ENCODE data around the gene APOBEC3G.

The APOBEC3G gene

DNA sequence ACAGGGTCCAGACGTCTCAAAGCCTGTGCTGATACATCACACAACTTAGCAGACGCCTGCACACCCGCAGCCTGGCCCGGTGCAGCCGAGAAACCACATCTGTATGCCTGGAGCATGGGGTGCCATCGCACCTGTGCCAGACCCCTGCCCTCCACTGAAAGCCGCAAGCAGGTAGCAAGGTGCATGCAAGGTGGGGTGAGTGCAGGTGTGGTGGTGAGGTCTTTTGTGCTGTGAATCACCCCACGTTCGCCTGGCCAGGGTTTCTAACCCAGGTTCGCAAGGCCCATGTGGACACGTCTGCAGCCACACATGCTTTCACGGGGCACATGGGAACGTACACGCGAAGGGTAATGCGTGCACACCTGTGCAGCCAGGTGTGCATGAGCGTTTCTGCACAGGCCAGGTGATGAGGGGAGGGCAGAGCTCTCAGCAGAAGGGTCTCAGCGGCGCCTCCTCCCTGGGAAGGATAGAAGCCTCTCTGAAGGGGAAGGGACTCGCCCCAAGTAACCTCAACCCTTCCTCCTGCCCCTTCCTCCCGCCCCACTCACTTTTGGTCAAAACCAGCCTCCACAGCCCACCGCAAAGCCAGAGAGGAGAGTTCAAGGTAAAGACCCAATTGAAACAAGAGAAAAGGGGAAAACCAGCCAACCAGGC lies 55.9 kb downstream of the APOBEC3G start:
- TF ChIP-seq PAX5 (IDR thresholded peaks at IDR 0.05; ENCODE audit: insufficient read depth, low read length, severe bottlenecking) (no peak), POLR2AphosphoS5 (IDR thresholded peaks at IDR 0.05; ENCODE audit: low read depth, low read length) (no peak), POLR2A (IDR thresholded peaks at IDR 0.05; ENCODE audit: low read depth, low read length) (no peak), TAF1 (IDR thresholded peaks at IDR 0.05; ENCODE audit: low read depth, low read length) (no peak), POU2F2 (IDR thresholded peaks at IDR 0.05; ENCODE audit: low read depth, low read length) (no peak), SPI1 (IDR thresholded peaks at IDR 0.05; ENCODE audit: low read depth, low read length) (no peak)
- no peak for FAIRE-seq
- no peak for DNase-seq (ENCODE audit: insufficient read length, low spot score)

DNA sequence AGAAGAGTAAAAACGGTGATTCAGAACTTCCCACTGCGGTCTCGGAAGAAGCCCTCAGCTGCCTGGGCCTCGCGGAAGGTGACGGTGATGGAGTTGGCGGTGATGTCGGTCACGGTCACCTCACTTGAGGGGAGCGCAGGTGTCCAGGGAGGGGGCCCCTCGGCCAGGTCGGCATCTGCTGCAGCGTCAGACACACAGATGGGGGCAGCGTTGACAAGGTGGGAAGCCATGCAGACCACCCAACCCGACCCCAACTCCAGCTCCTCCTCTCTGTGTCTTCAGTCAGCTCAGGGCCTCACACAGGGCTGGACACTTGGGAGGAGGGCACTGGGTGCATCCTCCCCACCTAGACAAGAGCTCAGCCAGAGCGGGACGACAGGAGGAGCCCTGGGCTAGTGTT lies 56.8 kb downstream of the APOBEC3G start:
- no peak for FAIRE-seq

DNA sequence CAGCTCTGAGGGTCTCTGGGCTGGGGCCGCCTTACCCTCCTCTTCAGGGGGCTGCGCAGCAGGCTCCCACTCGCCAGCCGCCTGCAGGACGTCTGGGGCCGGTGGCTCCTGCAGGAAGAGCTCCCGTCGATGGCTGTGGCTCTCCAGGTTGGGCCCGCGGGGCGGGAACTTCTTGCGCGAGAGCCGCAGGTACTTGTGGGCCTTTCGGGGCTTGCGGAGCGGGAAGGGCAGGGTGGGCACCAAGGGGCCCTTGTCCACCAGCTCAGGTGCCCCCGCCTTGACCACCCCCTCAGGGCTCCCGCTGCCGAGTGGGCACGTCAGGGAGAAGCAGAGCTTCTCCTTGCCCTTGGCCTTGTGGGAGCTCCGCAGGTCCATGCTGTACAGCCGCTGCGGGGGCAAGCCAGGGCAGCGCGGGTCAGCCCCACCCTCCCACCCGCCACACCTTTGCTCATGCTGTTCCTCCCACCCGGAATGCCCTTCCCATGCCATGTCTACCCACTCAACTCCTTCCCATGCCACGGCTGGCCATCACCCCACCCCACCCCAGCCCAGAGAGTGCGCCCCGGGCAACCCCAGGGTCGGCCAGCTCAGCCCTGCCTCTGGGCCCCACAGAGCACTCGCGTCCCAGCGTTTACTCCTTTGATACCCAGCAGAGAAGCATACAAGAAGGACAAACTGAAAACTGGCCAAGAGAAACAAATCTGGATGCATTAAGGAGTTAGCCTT lies 57.5 kb downstream of the APOBEC3G start:
- DNase-seq (ENCODE audit: insufficient read length, low spot score) (no peak), FAIRE-seq (no peak)
- TF ChIP-seq SPI1 (IDR thresholded peaks at IDR 0.05; ENCODE audit: low read depth, low read length) (no peak), POLR2A (IDR thresholded peaks at IDR 0.05; ENCODE audit: low read depth, low read length) (no peak), TAF1 (IDR thresholded peaks at IDR 0.05; ENCODE audit: low read depth, low read length) (no peak), POU2F2 (IDR thresholded peaks at IDR 0.05; ENCODE audit: low read depth, low read length) (no peak), POLR2AphosphoS5 (IDR thresholded peaks at IDR 0.05; ENCODE audit: low read depth, low read length) (no peak), PAX5 (IDR thresholded peaks at IDR 0.05; ENCODE audit: insufficient read depth, low read length, severe bottlenecking) (no peak)

More for the DNA sequence above, 56.8 kb downstream of the APOBEC3G start:
- TF ChIP-seq SPI1 (IDR thresholded peaks at IDR 0.05; ENCODE audit: low read depth, low read length) (no peak), PAX5 (IDR thresholded peaks at IDR 0.05; ENCODE audit: insufficient read depth, low read length, severe bottlenecking) (no peak), POLR2AphosphoS5 (IDR thresholded peaks at IDR 0.05; ENCODE audit: low read depth, low read length) (no peak)
- no peak for DNase-seq (ENCODE audit: insufficient read length, low spot score)

GRCh38 chr22:39135092-39135896 lies 58.2 kb downstream of the APOBEC3G start:
- FAIRE-seq: peak; percentile 64

DNA sequence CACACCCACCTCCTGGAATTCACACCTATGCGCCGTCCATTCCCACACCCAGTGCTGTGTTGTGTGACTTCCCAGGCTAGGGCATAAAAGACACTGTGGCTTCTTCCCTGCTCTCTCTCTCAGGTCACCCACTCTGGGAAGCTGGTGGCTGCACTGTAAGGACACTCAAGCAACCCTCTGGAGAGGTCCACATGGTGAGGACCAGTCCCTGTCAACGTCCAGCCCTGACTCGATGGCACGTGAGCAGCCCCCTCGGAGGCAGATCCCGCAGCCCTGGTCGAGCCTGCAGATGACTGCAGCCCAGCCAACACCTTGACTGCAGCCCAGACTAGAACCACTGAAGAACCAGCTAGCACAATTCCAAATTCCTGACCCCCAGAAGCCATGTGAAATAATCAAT lies 59.2 kb downstream of the APOBEC3G start:
- no peak for DNase-seq (ENCODE audit: insufficient read length, low spot score)
- FAIRE-seq: no peak
- TF ChIP-seq TAF1 (IDR thresholded peaks at IDR 0.05; ENCODE audit: low read depth, low read length): no peak
- TF ChIP-seq POU2F2 (IDR thresholded peaks at IDR 0.05; ENCODE audit: low read depth, low read length): no peak
- TF ChIP-seq POLR2A (IDR thresholded peaks at IDR 0.05; ENCODE audit: low read depth, low read length): no peak
- TF ChIP-seq SPI1 (IDR thresholded peaks at IDR 0.05; ENCODE audit: low read depth, low read length): no peak
- TF ChIP-seq PAX5 (IDR thresholded peaks at IDR 0.05; ENCODE audit: insufficient read depth, low read length, severe bottlenecking): no peak
- no peak for TF ChIP-seq POLR2AphosphoS5 (IDR thresholded peaks at IDR 0.05; ENCODE audit: low read depth, low read length)

More at GRCh38 chr22:39135092-39135896, 58.2 kb downstream of the APOBEC3G start:
- no peak for TF ChIP-seq PAX5 (IDR thresholded peaks at IDR 0.05; ENCODE audit: insufficient read depth, low read length, severe bottlenecking)
- no peak for TF ChIP-seq POLR2AphosphoS5 (IDR thresholded peaks at IDR 0.05; ENCODE audit: low read depth, low read length)
- DNase-seq (ENCODE audit: insufficient read length, low spot score): peak; percentile 81

All from GM12891 (cell line).